Neuron (in vitro differentiated cells): ENCODE measurements around the gene LMOD2.

Experiments
- H2AFZ ChIP-seq: one replicate; pipeline ENCODE4 v1.6.1; 2013; ENCODE audit warnings: low read depth, mild to moderate bottlenecking, inconsistent platforms, low read length, moderate library complexity
- H3K27me3 ChIP-seq: one replicate; pipeline ENCODE4 v1.6.1; 2013; ENCODE audit warnings: low read length; ENCODE audit not compliant: insufficient read depth
- H3K36me3 ChIP-seq: one replicate; pipeline ENCODE4 v1.6.1; 2013; ENCODE audit warnings: low read length; ENCODE audit not compliant: insufficient read depth
- H3K4me1 ChIP-seq: one replicate; pipeline ENCODE4 v1.6.1; 2013; ENCODE audit warnings: low read length; ENCODE audit not compliant: insufficient read depth
- H3K4me3 ChIP-seq: 2 replicates; pipeline ENCODE4 v1.5.1; 2013; ENCODE audit warnings: mild to moderate bottlenecking, low read length, moderate library complexity
- H3K9me3 ChIP-seq: one replicate; pipeline ENCODE4 v1.6.1; 2013; ENCODE audit warnings: low read length

The LMOD2 gene, protein sequence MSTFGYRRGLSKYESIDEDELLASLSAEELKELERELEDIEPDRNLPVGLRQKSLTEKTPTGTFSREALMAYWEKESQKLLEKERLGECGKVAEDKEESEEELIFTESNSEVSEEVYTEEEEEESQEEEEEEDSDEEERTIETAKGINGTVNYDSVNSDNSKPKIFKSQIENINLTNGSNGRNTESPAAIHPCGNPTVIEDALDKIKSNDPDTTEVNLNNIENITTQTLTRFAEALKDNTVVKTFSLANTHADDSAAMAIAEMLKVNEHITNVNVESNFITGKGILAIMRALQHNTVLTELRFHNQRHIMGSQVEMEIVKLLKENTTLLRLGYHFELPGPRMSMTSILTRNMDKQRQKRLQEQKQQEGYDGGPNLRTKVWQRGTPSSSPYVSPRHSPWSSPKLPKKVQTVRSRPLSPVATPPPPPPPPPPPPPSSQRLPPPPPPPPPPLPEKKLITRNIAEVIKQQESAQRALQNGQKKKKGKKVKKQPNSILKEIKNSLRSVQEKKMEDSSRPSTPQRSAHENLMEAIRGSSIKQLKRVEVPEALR

DNA sequence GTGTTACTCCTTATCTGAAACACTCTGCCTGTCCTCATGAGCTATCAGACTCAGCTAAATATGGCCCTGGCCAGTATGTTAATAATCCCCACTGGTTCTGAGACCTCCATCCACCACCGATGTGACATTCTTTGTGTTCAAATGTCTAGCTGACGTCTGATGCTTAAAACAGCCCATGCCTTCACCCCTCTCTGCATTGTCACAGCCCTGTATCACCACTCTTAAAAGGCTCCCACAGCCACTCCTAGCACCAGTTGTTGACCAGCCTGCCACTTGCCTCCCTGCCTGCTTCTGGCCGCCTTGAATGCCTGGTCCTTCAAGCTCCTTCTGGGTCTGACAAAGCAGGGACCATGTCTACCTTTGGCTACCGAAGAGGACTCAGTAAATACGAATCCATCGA lies at the start of gene LMOD2:
Gene LMOD2 (plus strand): TSS at position 253 of the 400 bp plus-strand sequence. CDS start 98 bp downstream, at position 351.
- Histone ChIP-seq H3K4me1 (peaks cover 10% of the 10 kb centered on the region), H2AFZ (no peak within 1 kb of the TSS), H3K9me3 (no peaks in the 10 kb centered on the region), H3K4me3 (no peak within 1 kb of the TSS), H3K27me3 (no peaks in the 10 kb centered on the region), H3K36me3 (no peaks in the 10 kb centered on the region)

GRCh38 chr7:123607423-123607975 lies 48.2 kb upstream of the LMOD2 start:
- H3K27me3 ChIP-seq = no peaks in the 10 kb centered on the region

GRCh38 chr7:123608991-123609882 lies 46.4 kb upstream of the LMOD2 start:
- no peak overlapping the region for H3K4me3 ChIP-seq
- H3K27me3 ChIP-seq = no peaks in the 10 kb centered on the region
- H3K4me1 ChIP-seq = no peaks in the 10 kb centered on the region
- no peak overlapping the region for H2AFZ ChIP-seq
- H3K36me3 ChIP-seq = no peaks in the 10 kb centered on the region
- no peaks in the 10 kb centered on the region for H3K9me3 ChIP-seq

More at GRCh38 chr7:123607423-123607975, 48.2 kb upstream of the LMOD2 start:
- H2AFZ ChIP-seq = no peak overlapping the region
- H3K36me3 ChIP-seq = no peaks in the 10 kb centered on the region
- no peak overlapping the region for H3K4me3 ChIP-seq
- no peaks in the 10 kb centered on the region for H3K4me1 ChIP-seq
- no peaks in the 10 kb centered on the region for H3K9me3 ChIP-seq

- Histone ChIP-seq H3K4me1 (no peaks in the 10 kb centered on the region), H3K36me3 (no peaks in the 10 kb centered on the region), H2AFZ (no peak overlapping the region), H3K27me3 (no peaks in the 10 kb centered on the region), H3K4me3 (no peak overlapping the region), H3K9me3 (no peaks in the 10 kb centered on the region)
Measured at GRCh38 chr7:123609883-123610239, 45.8 kb upstream of the LMOD2 start.

DNA sequence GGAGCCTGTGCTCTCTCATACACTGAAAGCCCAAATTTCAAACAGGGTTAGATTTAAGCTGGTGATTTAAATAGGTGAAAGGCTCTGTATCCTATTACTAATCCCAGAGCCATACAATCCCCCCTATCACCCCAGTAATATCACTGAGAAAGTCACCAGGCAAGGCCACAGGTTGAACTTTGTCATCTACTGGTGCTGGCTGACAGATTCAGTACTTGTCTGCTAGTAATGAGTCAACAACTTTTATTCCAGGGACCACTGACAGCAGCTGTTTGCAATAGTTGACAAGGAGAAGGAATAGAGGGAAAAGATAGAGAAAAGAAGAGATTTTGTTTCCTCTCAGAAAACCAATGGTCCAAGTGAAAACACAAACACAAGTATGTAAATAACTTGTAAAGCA lies 43.6 kb upstream of the LMOD2 start:
- H3K4me3 ChIP-seq = no peak overlapping the region
- H3K4me1 ChIP-seq = no peaks in the 10 kb centered on the region
- H3K9me3 ChIP-seq = no peaks in the 10 kb centered on the region
- no peaks in the 10 kb centered on the region for H3K27me3 ChIP-seq
- H3K36me3 ChIP-seq = no peaks in the 10 kb centered on the region
- no peak overlapping the region for H2AFZ ChIP-seq

- H2AFZ ChIP-seq = no peak overlapping the region
- H3K4me3 ChIP-seq = no peak overlapping the region
- H3K9me3 ChIP-seq = no peaks in the 10 kb centered on the region
- no peaks in the 10 kb centered on the region for H3K27me3 ChIP-seq
- H3K4me1 ChIP-seq = no peaks in the 10 kb centered on the region
- H3K36me3 ChIP-seq = no peaks in the 10 kb centered on the region
Measured at GRCh38 chr7:123615344-123615743, 40.3 kb upstream of the LMOD2 start.

DNA sequence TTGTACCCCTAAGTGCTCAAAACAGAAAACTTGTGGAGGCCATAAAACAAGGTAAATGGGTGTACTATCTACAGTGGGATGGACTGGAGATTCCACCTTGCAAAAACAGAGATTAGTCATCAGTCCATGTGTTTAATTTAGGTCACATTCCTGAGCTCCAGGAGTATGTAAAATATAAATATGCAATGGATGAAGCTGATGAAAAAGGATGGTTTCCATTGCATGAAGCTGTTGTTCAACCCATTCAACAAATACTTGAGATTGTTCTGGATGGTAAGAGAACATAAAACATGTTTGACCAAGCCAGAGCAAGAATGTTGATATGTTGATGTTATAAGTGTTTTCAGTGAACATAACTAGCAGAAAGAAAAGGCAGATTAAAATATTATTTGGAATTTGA lies 39.4 kb upstream of the LMOD2 start:
- Histone ChIP-seq H3K27me3 (no peaks in the 10 kb centered on the region), H2AFZ (no peak overlapping the region), H3K4me3 (no peak overlapping the region), H3K9me3 (no peaks in the 10 kb centered on the region), H3K4me1 (no peaks in the 10 kb centered on the region), H3K36me3 (no peaks in the 10 kb centered on the region)

DNA sequence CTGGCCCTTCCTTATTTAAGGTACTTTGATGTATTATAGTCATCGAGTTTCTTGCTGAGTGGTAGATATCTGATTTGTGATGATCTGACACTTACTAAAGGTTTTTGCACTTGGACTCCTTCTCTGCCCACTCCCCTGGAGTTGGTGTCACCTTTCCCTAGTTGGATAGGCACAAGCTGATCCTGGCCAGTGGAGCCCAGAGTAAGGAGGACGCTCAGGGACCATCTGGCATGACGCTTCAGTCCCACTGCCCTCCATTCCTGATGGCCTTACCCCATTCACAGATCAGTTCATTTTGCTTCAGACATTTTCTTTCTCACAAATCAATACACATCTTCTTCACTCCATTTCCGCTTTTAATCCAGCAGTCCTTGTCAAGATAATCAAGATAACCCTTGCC lies 34.0 kb upstream of the LMOD2 start:
- H3K9me3 ChIP-seq = no peaks in the 10 kb centered on the region
- no peaks in the 10 kb centered on the region for H3K36me3 ChIP-seq
- no peak overlapping the region for H3K4me3 ChIP-seq
- H2AFZ ChIP-seq = no peak overlapping the region
- no peaks in the 10 kb centered on the region for H3K27me3 ChIP-seq
- H3K4me1 ChIP-seq = no peaks in the 10 kb centered on the region

DNA sequence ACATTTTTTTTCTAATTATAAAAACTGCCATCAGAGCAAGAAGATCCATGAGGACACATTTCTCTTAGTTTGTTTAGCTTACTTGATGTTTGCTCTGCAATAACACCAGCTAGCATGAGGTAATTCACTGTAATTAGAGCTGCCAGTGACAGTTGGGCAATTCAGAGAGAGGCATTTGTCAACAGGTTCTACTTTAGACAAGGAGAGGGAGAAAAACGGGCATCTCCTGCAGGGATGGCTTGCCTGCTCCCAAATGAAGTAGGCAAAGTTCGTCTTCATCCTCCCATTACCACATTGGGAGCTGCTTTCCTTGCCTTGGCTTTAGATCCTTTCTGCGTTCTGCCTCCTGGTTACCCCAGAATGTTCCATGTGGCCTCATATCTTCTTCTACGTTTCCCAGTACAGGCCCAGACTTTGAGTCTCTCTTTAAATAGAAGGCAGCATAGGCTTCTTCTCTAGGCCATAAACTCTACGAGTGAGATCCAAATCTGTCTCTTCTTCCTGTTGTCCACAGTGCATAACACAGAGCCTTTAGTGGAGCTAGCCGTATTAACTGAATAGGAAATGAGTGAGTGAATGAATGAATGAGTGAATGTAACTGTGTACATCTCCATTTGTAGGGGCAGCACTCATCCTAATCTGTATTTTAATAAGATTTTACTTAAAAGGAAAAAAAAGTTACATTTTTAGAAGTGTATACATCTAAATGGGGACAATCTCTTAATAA lies 32.8 kb upstream of the LMOD2 start:
- no peaks in the 10 kb centered on the region for H3K36me3 ChIP-seq
- H3K27me3 ChIP-seq = no peaks in the 10 kb centered on the region
- no peaks in the 10 kb centered on the region for H3K9me3 ChIP-seq
- no peak overlapping the region for H2AFZ ChIP-seq
- no peak overlapping the region for H3K4me3 ChIP-seq
- no peaks in the 10 kb centered on the region for H3K4me1 ChIP-seq

DNA sequence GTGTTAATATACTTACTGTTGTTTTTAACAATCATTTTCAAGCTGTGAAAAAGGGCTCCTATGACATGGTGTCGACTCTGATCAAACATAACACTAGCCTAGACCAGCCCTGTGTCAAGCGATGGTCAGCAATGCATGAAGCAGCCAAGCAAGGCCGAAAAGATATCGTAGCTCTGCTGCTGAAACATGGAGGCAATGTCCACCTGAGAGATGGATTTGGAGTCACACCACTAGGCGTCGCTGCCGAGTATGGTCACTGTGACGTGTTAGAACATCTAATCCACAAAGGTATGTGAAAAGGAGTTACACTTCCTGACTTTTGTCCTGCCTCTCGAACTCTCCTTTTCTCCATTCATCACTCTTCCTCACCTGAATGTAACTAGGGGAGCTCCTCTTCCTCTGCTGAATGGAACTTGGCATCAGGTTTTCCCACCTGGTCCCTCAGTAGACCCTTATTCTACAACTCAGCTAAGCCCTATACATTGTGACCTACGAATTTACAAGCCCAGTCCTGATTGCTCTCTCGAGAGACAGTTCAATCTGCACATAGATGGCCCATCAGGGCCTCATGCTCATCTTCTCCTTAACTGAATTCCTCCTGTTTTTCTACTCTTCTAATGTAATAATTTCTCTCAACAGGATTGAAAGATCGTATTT lies 31.0 kb upstream of the LMOD2 start:
- Histone ChIP-seq H3K4me3 (no peak overlapping the region), H3K36me3 (no peaks in the 10 kb centered on the region), H2AFZ (no peak overlapping the region), H3K9me3 (no peaks in the 10 kb centered on the region), H3K4me1 (no peaks in the 10 kb centered on the region), H3K27me3 (no peaks in the 10 kb centered on the region)

- Histone ChIP-seq H3K27me3 (no peaks in the 10 kb centered on the region), H3K9me3 (no peaks in the 10 kb centered on the region), H2AFZ (no peak overlapping the region), H3K4me3 (no peak overlapping the region), H3K36me3 (no peaks in the 10 kb centered on the region), H3K4me1 (no peaks in the 10 kb centered on the region)
Measured at GRCh38 chr7:123625254-123625653, 30.4 kb upstream of the LMOD2 start.

- Histone ChIP-seq H2AFZ (no peak overlapping the region), H3K4me3 (no peak overlapping the region), H3K27me3 (no peaks in the 10 kb centered on the region), H3K9me3 (no peaks in the 10 kb centered on the region), H3K4me1 (no peaks in the 10 kb centered on the region), H3K36me3 (no peaks in the 10 kb centered on the region)
Measured at GRCh38 chr7:123627851-123628250, 27.8 kb upstream of the LMOD2 start.
